NCI-H2196 treated with DMSO at 0.1 percent for 48 hours (cell line): ENCODE results near the gene FMN1.
A peak's percentile ranks its signal among the peaks of the same experiment; 100 is the strongest.

Source experiments
- DNase-seq: peaks from one replicate; lab custom pipeline; 2025; ENCODE audit not compliant: unreplicated experiment; lab: John Stamatoyannopoulos, UW

FMN1 gene

DNA sequence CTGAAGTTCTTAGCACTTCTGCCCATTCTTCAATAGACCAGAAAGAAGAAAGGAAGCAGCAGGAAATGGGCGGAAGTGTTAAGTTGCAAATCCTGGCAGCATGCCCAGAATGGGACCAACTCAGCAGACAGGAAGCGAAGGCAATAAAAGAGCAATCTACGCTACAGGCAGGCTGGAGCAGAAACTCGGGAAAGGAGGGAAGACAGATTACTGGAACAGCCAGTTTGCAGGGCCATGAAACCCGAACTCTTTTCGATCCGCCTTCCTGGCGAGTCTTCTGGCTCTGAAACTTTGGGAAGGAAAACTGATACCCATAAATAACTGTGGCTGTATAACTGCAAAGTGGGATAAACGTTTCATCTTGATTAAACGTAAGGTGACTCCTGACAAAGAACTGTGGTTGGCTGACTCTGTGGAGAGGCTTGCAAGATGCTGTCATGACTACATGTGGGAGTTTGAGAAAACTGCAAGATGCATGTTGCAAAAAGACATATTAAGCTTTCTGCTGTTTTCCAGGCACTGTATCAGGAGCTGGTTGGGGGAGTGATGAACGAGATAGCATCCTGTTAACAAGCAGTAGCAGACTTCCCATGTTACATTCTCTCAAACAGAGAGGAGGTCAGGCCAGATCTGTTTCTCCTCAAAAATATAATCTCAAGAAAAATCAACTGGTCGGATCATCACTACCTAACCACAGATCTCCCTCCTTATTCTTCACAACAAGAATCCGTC, 67.8 kb downstream of the FMN1 start:
- peak; percentile 75 for DNase-seq

DNA sequence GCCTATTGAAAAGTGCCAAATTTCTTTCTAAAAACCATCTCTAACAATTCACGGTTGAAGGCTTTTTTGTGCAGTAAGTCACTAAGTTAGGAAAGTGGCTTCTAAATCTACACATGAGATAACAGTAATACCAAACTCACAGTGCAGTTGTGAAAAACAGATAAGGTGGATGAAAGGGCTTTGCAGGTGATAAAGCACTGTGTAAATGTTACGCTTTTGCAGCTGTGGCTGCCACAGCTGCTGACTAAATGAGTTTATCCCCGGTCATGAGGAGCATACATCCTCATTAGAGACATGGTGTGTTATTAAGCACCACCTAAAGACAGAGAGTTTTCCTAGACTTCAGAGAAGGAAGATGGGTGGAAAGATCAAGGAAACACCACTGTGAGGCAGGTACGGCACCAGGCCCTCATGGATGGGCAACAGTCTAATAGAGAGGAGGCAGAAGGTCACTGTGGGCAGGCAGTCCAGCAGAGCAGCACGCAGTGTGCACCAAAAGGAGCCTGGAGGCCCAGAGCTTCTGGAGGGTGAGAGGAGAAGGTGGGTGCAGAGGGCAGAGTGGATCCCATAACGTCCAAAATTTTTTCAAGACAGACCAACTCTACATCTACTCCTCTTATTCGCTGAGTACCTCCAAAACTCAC, 68.5 kb downstream of the FMN1 start:
- no peak for DNase-seq

GRCh38 chr15:33124811-33125210, 69.7 kb downstream of the FMN1 start:
- no peak for DNase-seq

GRCh38 chr15:33124279-33124678, 70.2 kb downstream of the FMN1 start:
- no peak for DNase-seq

GRCh38 chr15:33119865-33120264, 74.6 kb downstream of the FMN1 start:
- DNase-seq, result no peak

- DNase-seq, result no peak
Observed at GRCh38 chr15:33119273-33119672, 75.2 kb downstream of the FMN1 start.

DNA sequence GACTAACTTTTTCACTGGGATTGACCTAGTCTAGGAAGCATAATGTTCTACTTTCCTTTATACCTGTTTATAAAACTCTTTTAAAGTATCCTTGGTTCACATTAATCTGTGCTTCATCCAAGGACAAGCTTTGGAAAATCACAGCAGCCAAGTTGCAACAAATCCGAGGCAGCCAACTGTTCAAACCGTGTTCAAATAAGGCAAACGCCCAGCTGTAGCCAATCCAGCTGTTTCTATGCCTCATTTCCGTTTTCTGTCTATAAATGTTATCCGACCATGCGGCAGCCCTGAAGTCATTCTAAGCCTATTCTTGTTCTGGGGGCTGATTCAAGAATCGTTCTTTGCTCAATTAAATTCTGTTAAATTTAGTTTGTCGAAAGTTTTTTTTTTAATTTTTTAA, 78.3 kb downstream of the FMN1 start:
- DNase-seq, result no peak

DNA sequence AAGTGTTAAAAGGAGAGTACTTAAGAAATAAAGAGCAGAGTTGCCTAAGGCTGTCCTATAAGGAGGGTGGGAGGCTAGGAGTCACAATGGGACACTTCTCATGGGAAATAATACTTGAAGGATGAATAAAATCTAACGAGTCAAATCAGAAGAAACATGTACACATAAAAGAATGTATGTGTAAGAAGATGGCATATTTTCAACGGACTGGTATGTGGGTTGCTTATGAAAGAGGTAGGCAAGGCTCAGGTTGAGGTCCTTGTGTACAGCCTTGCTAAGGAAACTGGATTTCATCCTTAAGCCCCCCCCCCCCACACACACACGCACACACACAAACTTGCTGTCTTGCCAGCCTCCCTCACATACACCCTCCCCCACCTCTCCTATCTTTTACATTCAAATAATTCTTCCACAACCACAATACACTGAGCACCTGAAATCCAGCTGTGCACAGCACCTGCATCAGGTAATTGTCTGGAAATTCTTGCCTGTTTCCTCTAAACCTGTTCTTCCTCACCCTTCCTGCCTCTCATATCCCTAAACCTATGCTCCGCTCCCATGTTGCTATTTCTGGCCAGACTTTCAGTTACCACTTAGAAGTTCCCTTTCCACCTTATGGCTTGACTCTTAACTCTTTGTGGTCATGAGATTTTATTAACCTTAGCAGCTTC, 79.2 kb downstream of the FMN1 start:
- DNase-seq, result no peak

- DNase-seq, result no peak
Observed at GRCh38 chr15:33114374-33114717, 80.2 kb downstream of the FMN1 start.

- no peak for DNase-seq
Observed at GRCh38 chr15:33113666-33114373, 80.7 kb downstream of the FMN1 start.

- no peak for DNase-seq
Observed at GRCh38 chr15:33112541-33113105, 81.9 kb downstream of the FMN1 start.

- no peak for DNase-seq
Observed at GRCh38 chr15:33111041-33111451, 83.5 kb downstream of the FMN1 start.

- no peak for DNase-seq
Observed at GRCh38 chr15:33109345-33109744, 85.2 kb downstream of the FMN1 start.

DNA sequence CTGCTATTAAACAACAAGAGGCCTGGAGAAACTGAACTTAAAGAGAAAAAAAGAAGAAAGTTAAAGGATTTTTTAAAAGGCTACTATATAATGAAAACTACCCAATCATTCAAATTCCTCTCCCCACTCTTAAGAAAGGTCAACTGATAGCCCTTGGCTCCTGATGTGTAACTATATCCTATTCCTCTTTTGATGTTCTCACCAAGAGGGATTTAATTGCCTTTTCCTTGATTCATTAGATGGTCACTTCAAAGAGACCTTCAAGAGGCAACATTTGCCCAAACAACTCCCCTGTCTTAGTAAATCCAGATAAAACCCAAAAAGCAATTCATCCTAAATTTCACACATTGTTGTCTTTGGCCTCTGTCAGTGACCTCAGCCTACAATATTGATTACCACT, 86.0 kb downstream of the FMN1 start:
- no peak for DNase-seq

DNA sequence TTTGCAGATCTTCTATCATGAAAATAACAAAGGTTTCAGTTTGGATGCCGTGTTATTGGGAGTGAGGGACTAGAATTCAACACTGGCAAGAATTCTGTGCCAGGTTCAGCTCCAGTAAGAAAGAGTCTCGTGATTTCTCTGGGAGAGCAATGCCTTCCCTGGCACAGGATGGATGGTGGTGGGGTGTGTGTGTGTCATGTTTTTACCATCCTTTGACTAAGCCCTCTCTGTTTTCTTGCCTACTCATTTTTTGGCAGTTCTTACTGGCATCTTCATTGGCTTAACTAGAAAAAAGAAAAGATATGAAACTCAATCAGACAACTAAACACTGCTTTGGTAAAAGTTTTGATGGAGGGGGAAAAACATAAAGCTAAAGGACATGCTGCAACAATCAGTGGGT, 86.6 kb downstream of the FMN1 start:
- no peak for DNase-seq

DNA sequence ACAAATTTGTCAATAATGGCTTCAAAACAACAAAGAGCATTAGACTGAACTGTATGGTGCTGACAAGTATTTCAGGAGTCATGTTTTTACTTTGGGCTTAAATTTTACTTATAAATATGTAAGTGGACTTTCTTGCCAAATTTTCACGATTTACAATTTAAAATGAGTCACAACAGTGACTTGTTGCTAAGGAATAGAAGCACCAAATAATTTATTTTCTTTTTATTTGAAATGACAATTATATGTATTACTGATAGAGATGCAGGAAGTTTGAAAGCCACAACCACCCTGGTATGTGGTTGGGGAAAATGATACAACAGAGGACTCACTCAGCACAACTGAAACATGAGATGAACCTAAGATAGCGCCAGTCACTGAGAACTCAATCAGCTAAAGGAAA, 90.3 kb downstream of the FMN1 start:
- no peak for DNase-seq

GRCh38 chr15:33101036-33101435, 93.5 kb downstream of the FMN1 start:
- DNase-seq, result no peak

DNA sequence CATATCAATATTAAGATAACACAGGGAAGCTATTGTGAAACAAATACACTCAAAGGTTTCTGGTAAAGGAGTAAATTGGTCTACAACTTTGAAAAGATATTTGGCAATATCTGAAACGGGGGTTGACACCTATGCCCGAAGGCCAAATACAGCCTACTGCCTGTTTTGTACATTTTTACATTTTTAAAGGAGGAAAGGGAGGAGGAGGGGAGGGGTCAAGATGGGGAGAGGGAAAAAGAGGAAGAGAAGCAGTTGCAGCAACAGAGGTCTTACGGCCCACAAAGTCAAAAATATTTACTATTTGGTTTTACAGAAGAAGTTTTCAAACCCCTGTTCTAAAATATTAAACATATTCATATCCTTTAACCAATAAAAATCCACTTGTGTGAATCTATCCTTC, 94.2 kb downstream of the FMN1 start:
- no peak for DNase-seq

- DNase-seq, result no peak
Observed at GRCh38 chr15:33099739-33100138, 94.8 kb downstream of the FMN1 start.

GRCh38 chr15:33099213-33099612, 95.3 kb downstream of the FMN1 start:
- DNase-seq, result no peak
